ENCODE data around the gene LITAF.

DNA sequence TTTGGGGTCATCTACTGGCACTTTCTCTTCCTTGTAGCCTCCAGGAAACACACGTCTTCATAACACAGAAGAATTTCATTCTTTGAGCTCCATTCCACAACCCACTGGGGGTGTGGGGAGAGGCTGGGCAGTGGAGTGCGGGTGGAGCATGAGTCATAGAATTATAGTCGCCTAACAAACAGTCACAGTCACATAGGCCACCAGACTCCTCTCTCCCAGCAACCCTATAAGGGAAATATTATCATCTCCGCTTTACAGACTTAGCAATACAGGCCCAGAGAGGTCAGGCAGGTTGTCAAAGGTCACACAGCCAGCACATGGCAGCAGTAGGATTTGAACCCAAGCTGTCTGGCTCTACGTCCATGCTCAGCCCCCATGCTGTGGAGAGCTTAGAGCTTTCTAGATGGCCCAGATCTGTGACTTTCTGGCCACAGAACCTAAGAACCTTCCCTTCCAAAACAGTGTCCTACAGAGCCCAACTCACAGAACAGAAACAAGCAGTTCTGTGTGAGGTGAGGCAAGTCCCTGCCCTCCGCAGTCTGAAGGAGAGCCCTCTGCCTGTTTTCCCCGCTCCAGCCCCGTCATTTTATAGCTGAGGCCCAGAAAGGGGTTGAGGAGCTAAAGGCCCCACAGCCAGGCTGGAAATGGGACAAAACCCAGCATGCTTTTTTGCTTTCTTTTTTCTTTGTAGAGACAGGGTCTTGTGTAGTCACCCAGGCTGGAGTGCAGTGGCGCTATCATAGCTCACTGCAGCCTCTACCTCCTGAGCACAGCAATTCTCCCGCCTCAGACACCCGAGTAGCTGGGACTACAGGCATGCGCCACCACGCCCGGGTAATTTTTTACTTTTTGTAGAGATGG is 10.7 kb upstream of the LITAF start:
- TF ChIP-seq, protein P1, sequence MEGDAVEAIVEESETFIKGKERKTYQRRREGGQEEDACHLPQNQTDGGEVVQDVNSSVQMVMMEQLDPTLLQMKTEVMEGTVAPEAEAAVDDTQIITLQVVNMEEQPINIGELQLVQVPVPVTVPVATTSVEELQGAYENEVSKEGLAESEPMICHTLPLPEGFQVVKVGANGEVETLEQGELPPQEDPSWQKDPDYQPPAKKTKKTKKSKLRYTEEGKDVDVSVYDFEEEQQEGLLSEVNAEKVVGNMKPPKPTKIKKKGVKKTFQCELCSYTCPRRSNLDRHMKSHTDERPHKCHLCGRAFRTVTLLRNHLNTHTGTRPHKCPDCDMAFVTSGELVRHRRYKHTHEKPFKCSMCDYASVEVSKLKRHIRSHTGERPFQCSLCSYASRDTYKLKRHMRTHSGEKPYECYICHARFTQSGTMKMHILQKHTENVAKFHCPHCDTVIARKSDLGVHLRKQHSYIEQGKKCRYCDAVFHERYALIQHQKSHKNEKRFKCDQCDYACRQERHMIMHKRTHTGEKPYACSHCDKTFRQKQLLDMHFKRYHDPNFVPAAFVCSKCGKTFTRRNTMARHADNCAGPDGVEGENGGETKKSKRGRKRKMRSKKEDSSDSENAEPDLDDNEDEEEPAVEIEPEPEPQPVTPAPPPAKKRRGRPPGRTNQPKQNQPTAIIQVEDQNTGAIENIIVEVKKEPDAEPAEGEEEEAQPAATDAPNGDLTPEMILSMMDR (conservative IDR thresholded peaks at IDR 0.05) = no peak
- no peak for TF ChIP-seq EZH2 (IDR thresholded peaks at IDR 0.05; ENCODE audit: low read depth)
